ENCODE data around the gene CAPZA2. TPM values are rescaled to one million over a fixed set of nuclear protein-coding genes. Genes with fewer than 3 reads are reported as not detected.

Gene CAPZA2
- total and polyA plus RNA-seq, 9 of the 15 experiments (the other 6 are each of a cell fraction or from before 2014, with no cell fraction given), result 67.0 to 524 (median 176) TPM

DNA sequence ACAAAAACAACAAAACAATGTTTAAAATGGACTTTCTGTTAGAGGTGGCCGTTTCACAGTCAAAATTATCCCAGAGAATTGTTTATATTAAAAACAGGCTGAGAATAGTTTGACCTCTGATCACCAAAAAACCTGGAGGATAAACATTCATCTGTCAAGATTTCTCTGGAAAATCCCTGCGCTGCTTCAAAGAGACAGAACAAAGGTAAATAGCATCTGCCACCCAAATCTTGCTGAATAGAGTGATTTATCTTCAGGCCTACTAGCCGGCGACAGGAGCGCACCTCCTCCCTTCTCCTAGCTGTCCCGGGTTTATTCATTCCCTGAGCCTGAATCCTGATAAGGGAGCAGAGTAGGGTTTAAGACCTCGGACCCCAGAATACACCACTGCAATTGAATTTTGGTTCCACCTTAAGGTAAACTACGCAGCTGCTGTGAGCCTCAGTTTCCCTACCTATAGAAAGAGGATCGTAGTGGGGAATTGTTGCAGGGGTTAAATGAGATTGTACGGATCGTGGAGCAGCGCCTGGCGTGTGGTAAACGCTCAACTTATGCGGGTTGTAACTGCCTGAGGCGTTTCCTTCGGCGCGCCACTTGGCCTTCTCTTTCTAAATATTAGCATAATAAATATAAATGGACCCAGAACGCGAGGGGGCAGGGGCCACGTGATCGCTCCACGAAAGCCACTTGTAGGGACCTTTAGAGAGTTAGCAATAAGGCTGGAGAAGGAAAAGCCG lies 90.4 kb downstream of the CAPZA2 start (continued):
- no peak for TF ChIP-seq SOX6 (IDR thresholded peaks at IDR 0.05)

DNA sequence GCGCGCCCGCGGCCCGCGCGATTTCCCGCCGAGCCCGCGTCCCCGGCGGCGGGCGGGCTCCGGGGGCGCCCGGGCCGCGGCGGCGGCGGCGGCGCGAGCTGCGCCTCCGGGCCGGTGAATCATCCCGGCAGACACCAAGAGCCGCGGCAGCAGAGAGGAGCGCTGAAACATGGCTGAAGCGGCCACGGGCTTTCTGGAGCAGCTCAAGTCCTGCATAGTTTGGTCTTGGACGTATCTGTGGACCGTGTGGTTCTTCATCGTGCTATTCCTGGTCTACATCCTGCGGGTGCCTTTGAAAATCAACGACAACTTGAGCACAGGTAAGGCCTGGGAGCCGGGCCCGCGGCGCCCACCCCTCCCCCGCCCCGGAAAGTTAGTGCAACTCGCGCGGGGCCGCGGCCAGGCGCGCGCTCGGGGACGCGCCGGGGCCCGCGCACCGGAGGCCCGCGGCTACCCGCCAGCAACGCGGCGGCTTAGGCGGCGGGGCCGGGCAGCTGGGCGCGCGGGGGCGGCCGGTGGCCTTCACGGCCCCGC lies 91.1 kb downstream of the CAPZA2 start, which contains the start of gene ST7:
Gene ST7, plus strand, starts transcription at position 130 of the 534 bp plus-strand sequence. Its CDS starts 40 bp downstream, at position 170.
- ATAC-seq (peak; percentile 41), DNase-seq (ENCODE audit: extremely low read depth in 1 of 4, low spot score in 3 of 4) (peak; percentile 64 to 90 (median 74)), FAIRE-seq (no peak)
- H3K4me1 ChIP-seq (replicated peaks in 1 of 2; ENCODE audit: control insufficient read depth in 2 of 2, insufficient read depth in 2 of 2, low read length in 2 of 2), result peaks cover 27 to 59% of the 10 kb centered on the region in 2 experiments
- H3K79me2 ChIP-seq (ENCODE audit: control insufficient read depth, insufficient read depth, low read length), result peaks cover 41% of the 10 kb centered on the region
- no peaks in the 10 kb centered on the region for H4K20me1 ChIP-seq (replicated peaks; ENCODE audit: control insufficient read depth, insufficient read depth, low read length)
- H3K9me1 ChIP-seq (ENCODE audit: control insufficient read depth, insufficient read depth, low read length), result no peaks in the 10 kb centered on the region
- peak within 1 kb of the TSS; percentile 79 for H3K4me3 ChIP-seq
- peak within 1 kb of the TSS; percentile 98 for H2AFZ ChIP-seq (ENCODE audit: low read depth, low read length)
- no TSS peak for BruUV-seq (replicated peaks)
- H3K4me2 ChIP-seq (ENCODE audit: insufficient read depth, low read length), result peak within 1 kb of the TSS; percentile 96
- ChIA-PET POLR2A (interaction anchor here (0.6 to 5.0 kb wide), 15 partner anchors 10 to 247 kb away, joined by 3 to 40 read pairs (median 3); no protein-coding TSS in a partner anchor), CTCF (ENCODE audit: low intra/inter-chr PET ratio) (interaction anchor here (1.7 kb wide), 1 partner anchor 166 kb away, joined by 11 read pairs; no protein-coding TSS in a partner anchor)
- H3K9ac ChIP-seq (ENCODE audit: insufficient read depth in 1 of 2, low read depth in 2 of 2, low read length in 2 of 2), result peak within 1 kb of the TSS; percentile 96 to 98
- intact Hi-C loops (cut with micrococcal nuclease) (loop anchor here (5.0 to 10.0 kb wide), 4 partner anchors 449 to 1231 kb away; partner anchors contain the start of genes LSM8 and TES), in situ Hi-C loops (cut with MboI) (loop anchor here (25.0 kb wide), 1 partner anchor 1234 kb away; the partner anchor contains the start of gene LSM8)
- peak within 1 kb of the TSS; percentile 95 for H3K27ac ChIP-seq (ENCODE audit: extremely low read depth, low read depth, low read length)
- no peaks in the 10 kb centered on the region for H3K27me3 ChIP-seq (ENCODE audit: control insufficient read depth in 2 of 2, insufficient read depth in 2 of 2, low read length in 2 of 2)
- WGBS (ENCODE audit: insufficient coverage, low coverage, missing lambda C conversion rate), result 1% methylated on average over 47 of the region's 77 CpGs
- H3K9me3 ChIP-seq (replicated peaks; ENCODE audit: control insufficient read depth, insufficient read depth, low read depth, low read length), result no peaks in the 10 kb centered on the region
- H3K36me3 ChIP-seq (ENCODE audit: control insufficient read depth, insufficient read depth, low read length), result peaks cover 8% of the 10 kb centered on the region; the same call in 1 of the 3 replicates
- TF ChIP-seq DPF2 (IDR thresholded peaks at IDR 0.05), result no peak
- TF ChIP-seq JUNB (CRISPR knock-in tag; conservative IDR thresholded peaks at IDR 0.05), result no peak
- TF ChIP-seq SRSF3 (IDR thresholded peaks at IDR 0.05; ENCODE audit: insufficient read depth, low read length), result no peak
- peak; percentile 56; the same call in 1 of the 2 replicates for TF ChIP-seq ZNF583 (CRISPR knock-in tag; IDR thresholded peaks at IDR 0.05)
- TF ChIP-seq CCNT2 (IDR thresholded peaks at IDR 0.05; ENCODE audit: borderline replicate concordance, extremely low read depth, insufficient read length, low read depth, low read length), result no peak
- TF ChIP-seq, protein P1, sequence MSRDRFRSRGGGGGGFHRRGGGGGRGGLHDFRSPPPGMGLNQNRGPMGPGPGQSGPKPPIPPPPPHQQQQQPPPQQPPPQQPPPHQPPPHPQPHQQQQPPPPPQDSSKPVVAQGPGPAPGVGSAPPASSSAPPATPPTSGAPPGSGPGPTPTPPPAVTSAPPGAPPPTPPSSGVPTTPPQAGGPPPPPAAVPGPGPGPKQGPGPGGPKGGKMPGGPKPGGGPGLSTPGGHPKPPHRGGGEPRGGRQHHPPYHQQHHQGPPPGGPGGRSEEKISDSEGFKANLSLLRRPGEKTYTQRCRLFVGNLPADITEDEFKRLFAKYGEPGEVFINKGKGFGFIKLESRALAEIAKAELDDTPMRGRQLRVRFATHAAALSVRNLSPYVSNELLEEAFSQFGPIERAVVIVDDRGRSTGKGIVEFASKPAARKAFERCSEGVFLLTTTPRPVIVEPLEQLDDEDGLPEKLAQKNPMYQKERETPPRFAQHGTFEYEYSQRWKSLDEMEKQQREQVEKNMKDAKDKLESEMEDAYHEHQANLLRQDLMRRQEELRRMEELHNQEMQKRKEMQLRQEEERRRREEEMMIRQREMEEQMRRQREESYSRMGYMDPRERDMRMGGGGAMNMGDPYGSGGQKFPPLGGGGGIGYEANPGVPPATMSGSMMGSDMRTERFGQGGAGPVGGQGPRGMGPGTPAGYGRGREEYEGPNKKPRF (IDR thresholded peaks at IDR 0.05; ENCODE audit: low read depth, low read length), result no peak
- TF ChIP-seq, protein P2, sequence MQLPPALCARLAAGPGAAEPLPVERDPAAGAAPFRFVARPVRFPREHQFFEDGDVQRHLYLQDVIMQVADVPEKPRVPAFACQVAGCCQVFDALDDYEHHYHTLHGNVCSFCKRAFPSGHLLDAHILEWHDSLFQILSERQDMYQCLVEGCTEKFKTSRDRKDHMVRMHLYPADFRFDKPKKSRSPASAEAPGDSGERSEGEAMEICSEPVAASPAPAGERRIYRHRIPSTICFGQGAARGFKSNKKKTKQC (CRISPR knock-in tag; IDR thresholded peaks at IDR 0.05), result no peak
- TF ChIP-seq ZNF124 (CRISPR knock-in tag; IDR thresholded peaks at IDR 0.05), result no peak
- no peak for TF ChIP-seq CSDE1 (IDR thresholded peaks at IDR 0.05)
- peak; percentile 62; the same call in 1 of the 2 replicates for TF ChIP-seq ZNF212 (CRISPR knock-in tag; IDR thresholded peaks at IDR 0.05)
- no peak for TF ChIP-seq HDAC8 (tag; IDR thresholded peaks at IDR 0.05)
- TF ChIP-seq, protein P3, sequence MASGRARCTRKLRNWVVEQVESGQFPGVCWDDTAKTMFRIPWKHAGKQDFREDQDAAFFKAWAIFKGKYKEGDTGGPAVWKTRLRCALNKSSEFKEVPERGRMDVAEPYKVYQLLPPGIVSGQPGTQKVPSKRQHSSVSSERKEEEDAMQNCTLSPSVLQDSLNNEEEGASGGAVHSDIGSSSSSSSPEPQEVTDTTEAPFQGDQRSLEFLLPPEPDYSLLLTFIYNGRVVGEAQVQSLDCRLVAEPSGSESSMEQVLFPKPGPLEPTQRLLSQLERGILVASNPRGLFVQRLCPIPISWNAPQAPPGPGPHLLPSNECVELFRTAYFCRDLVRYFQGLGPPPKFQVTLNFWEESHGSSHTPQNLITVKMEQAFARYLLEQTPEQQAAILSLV (tag; IDR thresholded peaks at IDR 0.05), result no peak
- no peak for TF ChIP-seq NR1H2 (CRISPR knock-in tag; IDR thresholded peaks at IDR 0.05)
- no peak; the same call in 1 of the 2 replicates for TF ChIP-seq FOSL1 (tag; conservative IDR thresholded peaks at IDR 0.05)
- peak; percentile 42; the same call in 1 of the 2 replicates for TF ChIP-seq PHF21A (IDR thresholded peaks at IDR 0.05; ENCODE audit: borderline replicate concordance, low read depth)

Data from K562 (cell line).